HepG2 (cell line): ENCODE data around the gene EFNA2. TPM values are rescaled to one million over a fixed set of nuclear protein-coding genes. Genes with fewer than 3 reads are reported as not detected.
A peak's percentile ranks its signal among the peaks of the same experiment; 100 is the strongest.

Experiments
- FOXA3 ChIP-seq: IDR thresholded peaks from 2 replicates; pipeline ENCODE4 v1.6.1; 2016; ENCODE audit warnings: missing genetic modification reagents, missing compliant biosample characterization
- HMGXB3 ChIP-seq: sonication (generic); formaldehyde crosslinking; IDR thresholded peaks from 2 replicates; pipeline ENCODE4 v1.4.0; 2020; ENCODE audit warnings: missing genetic modification reagents, borderline replicate concordance
- HNRNPLL ChIP-seq: fragments of 200-400 bp; formaldehyde crosslinking; IDR thresholded peaks from 2 replicates; pipeline ENCODE4 v1.6.1; 2017; ENCODE audit warnings: mild to moderate bottlenecking, low read depth, low read length; ENCODE audit not compliant: poor library complexity, severe bottlenecking
- KDM3A ChIP-seq: IDR thresholded peaks from 2 replicates; pipeline ENCODE4 v1.6.1; 2018; ENCODE audit warnings: low read depth, missing compliant biosample characterization
- KMT2A ChIP-seq: sonication (generic); formaldehyde crosslinking; IDR thresholded peaks from 2 replicates; pipeline ENCODE4 v1.4.0; 2020; ENCODE audit warnings: missing genetic modification reagents
- MED1 ChIP-seq: sonication (generic); formaldehyde crosslinking; IDR thresholded peaks from 2 replicates; pipeline ENCODE4 v1.4.0; 2020; ENCODE audit warnings: missing genetic modification reagents
- PHF21A ChIP-seq: sonication (generic); formaldehyde crosslinking; IDR thresholded peaks from 2 replicates; pipeline ENCODE4 v1.5.0; 2020; ENCODE audit warnings: mild to moderate bottlenecking, missing genetic modification reagents
- SOX5 ChIP-seq: IDR thresholded peaks from 2 replicates; pipeline ENCODE4 v1.6.1; 2016; ENCODE audit warnings: borderline replicate concordance
- TCF12 ChIP-seq, 2 experiments: fragments of 450-650 bp in 1 of 2; sonication (generic) in 1 of 2; formaldehyde crosslinking in 1 of 2; IDR thresholded peaks; 2 replicates each; pipeline versions ENCODE4 v1.6.1 to v1.8.0; 2017 to 2022; ENCODE audit warnings: antibody characterized with exemption in 1 of 2, mild to moderate bottlenecking in 1 of 2, missing genetic modification reagents in 1 of 2, moderate library complexity in 1 of 2
- THAP11 ChIP-seq: IDR thresholded peaks from 2 replicates; pipeline ENCODE4 v1.6.1; 2016; ENCODE audit warnings: missing biosample characterization, missing genetic modification reagents
- TMF1 ChIP-seq: sonication (generic); formaldehyde crosslinking; IDR thresholded peaks from 2 replicates; pipeline ENCODE4 v1.8.1; 2022; ENCODE audit warnings: low read depth, missing genetic modification reagents
- XRCC5 ChIP-seq: fragments of 200-400 bp; formaldehyde crosslinking; optimal IDR thresholded peaks from 2 replicates; pipeline ENCODE3; 2017; ENCODE audit warnings: mild to moderate bottlenecking, low read length
- ZNF205 ChIP-seq: IDR thresholded peaks from 2 replicates; pipeline ENCODE4 v1.6.1; 2018; ENCODE audit warnings: missing biosample characterization, missing genetic modification reagents
- ZNF350 ChIP-seq: sonication (generic); formaldehyde crosslinking; IDR thresholded peaks from 2 replicates; pipeline ENCODE4 v1.4.0; 2020; ENCODE audit warnings: mild to moderate bottlenecking, low read depth, missing genetic modification reagents, borderline replicate concordance
- ZNF510 ChIP-seq: sonication (generic); formaldehyde crosslinking; IDR thresholded peaks from 2 replicates; pipeline ENCODE4 v1.4.0; 2020; ENCODE audit warnings: low read depth, mild to moderate bottlenecking, missing genetic modification reagents
- ZNF557 ChIP-seq: sonication (generic); formaldehyde crosslinking; IDR thresholded peaks from 2 replicates; pipeline ENCODE4 v1.4.0; 2020; ENCODE audit warnings: missing genetic modification reagents
- ZNF629 ChIP-seq: sonication (generic); formaldehyde crosslinking; conservative IDR thresholded peaks from 2 replicates; pipeline ENCODE4 v1.5.0; 2020; ENCODE audit warnings: missing genetic modification reagents
- ZSCAN21 ChIP-seq: sonication (generic); formaldehyde crosslinking; IDR thresholded peaks from 2 replicates; pipeline ENCODE4 v1.8.0; 2022; ENCODE audit warnings: mild to moderate bottlenecking, missing genetic modification reagents, moderate library complexity, borderline replicate concordance
- polyA plus RNA-seq, 8 experiments: library from polyadenylated mRNA; depleted of rRNA in 3 of 8; stranded (reverse) in 7 of 8; unstranded in 1 of 8; fragments of >200 nt; fragmentation: Illumina TruSeq in 4 of 8; extraction: Trizol in 4 of 8; gene quantifications; 2 replicates each; pipeline versions ENCODE4 v1.2.1 to v1.2.3, GENCODE V29; 2011 to 2016; ENCODE audit warnings: low read depth in 4 of 8, missing spikeins in 1 of 8, mixed read lengths in 1 of 8; ENCODE audit not compliant: insufficient read depth in 1 of 8
- total RNA-seq, 5 experiments: library from RNA; depleted of rRNA; stranded (reverse); fragments of >200 nt; fragmentation: Illumina TruSeq; extraction: Trizol; gene quantifications; 2 replicates each; pipeline ENCODE4 v1.2.3, GENCODE V29; 2016; ENCODE audit warnings: low read depth in 1 of 5
- TF ChIP-seq, protein P1 (sequence below): sonication (generic); formaldehyde crosslinking; IDR thresholded peaks from 2 replicates; pipeline ENCODE4 v1.8.0; 2022; ENCODE audit warnings: mild to moderate bottlenecking, missing genetic modification reagents, moderate library complexity
- TF ChIP-seq, protein P2 (sequence below): sonication (generic); formaldehyde crosslinking; IDR thresholded peaks from 2 replicates; pipeline ENCODE4 v1.4.0; 2020; ENCODE audit warnings: missing genetic modification reagents
- TF ChIP-seq, protein P3 (sequence below): sonication (generic); formaldehyde crosslinking; IDR thresholded peaks from 2 replicates; pipeline ENCODE4 v1.4.0; 2020; ENCODE audit warnings: missing genetic modification reagents, mild to moderate bottlenecking, borderline replicate concordance

Gene EFNA2
- total and polyA plus RNA-seq, 2 of the 13 experiments (the other 11 are each of a cell fraction or from before 2014, with no cell fraction given): 6.0 to 9.9 TPM

- TF ChIP-seq ZNF350 (no peak), TMF1 (CRISPR knock-in tag) (no peak), HMGXB3 (CRISPR knock-in tag) (no peak), ZNF205 (CRISPR knock-in tag) (no peak; the same call in 1 of the 2 replicates), MED1 (CRISPR knock-in tag) (no peak; the same call in 1 of the 2 replicates), ZNF510 (CRISPR knock-in tag) (no peak), ZNF557 (CRISPR knock-in tag) (no peak), TCF12 (IDR thresholded peaks at IDR 0.05) (no peak), TCF12 (CRISPR knock-in tag; IDR thresholded peaks at IDR 0.05) (peak; percentile 59; the same call in 1 of the 2 replicates), XRCC5 (peak; percentile 33), PHF21A (peak; percentile 82), SOX5 (CRISPR knock-in tag) (peak; percentile 83), ZSCAN21 (no peak), FOXA3 (CRISPR knock-in tag) (peak; percentile 29; the same call in 1 of the 2 replicates), THAP11 (peak; percentile 39; the same call in 1 of the 2 replicates), HNRNPLL (peak; percentile 14), KMT2A (CRISPR knock-in tag) (no peak), KDM3A (CRISPR knock-in tag) (0 out of 2 replicates have a peak, but pooled peaks have one; percentile 10), ZNF629 (CRISPR knock-in tag) (no peak)
- TF ChIP-seq, protein P1, sequence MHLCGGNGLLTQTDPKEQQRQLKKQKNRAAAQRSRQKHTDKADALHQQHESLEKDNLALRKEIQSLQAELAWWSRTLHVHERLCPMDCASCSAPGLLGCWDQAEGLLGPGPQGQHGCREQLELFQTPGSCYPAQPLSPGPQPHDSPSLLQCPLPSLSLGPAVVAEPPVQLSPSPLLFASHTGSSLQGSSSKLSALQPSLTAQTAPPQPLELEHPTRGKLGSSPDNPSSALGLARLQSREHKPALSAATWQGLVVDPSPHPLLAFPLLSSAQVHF (CRISPR knock-in tag): no peak; the same call in 1 of the 2 replicates
- TF ChIP-seq, protein P2, sequence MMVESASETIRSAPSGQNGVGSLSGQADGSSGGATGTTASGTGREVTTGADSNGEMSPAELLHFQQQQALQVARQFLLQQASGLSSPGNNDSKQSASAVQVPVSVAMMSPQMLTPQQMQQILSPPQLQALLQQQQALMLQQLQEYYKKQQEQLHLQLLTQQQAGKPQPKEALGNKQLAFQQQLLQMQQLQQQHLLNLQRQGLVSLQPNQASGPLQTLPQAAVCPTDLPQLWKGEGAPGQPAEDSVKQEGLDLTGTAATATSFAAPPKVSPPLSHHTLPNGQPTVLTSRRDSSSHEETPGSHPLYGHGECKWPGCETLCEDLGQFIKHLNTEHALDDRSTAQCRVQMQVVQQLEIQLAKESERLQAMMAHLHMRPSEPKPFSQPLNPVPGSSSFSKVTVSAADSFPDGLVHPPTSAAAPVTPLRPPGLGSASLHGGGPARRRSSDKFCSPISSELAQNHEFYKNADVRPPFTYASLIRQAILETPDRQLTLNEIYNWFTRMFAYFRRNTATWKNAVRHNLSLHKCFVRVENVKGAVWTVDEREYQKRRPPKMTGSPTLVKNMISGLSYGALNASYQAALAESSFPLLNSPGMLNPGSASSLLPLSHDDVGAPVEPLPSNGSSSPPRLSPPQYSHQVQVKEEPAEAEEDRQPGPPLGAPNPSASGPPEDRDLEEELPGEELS (CRISPR knock-in tag): peak; percentile 61; the same call in 1 of the 2 replicates
- TF ChIP-seq, protein P3, sequence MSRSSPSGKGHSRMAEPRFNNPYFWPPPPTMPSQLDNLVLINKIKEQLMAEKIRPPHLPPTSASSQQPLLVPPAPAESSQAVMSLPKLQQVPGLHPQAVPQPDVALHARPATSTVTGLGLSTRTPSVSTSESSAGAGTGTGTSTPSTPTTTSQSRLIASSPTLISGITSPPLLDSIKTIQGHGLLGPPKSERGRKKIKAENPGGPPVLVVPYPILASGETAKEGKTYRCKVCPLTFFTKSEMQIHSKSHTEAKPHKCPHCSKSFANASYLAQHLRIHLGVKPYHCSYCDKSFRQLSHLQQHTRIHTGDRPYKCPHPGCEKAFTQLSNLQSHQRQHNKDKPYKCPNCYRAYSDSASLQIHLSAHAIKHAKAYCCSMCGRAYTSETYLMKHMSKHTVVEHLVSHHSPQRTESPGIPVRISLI: peak; percentile 54; the same call in 1 of the 2 replicates
Observed at GRCh38 chr19:1252221-1252820, 33.4 kb upstream of the EFNA2 start (continued).
